NCI-H1436 (cell line): ENCODE measurements around the gene CINP.

Experiments used
- DNase-seq: peaks from one replicate; lab custom pipeline; 2025; lab: John Stamatoyannopoulos, UW

CINP gene

GRCh38 chr14:102362545-102363181 lies at the start of gene CINP, which contains the start of gene TECPR2:
Gene CINP (minus strand): TSS chr14:102362890. CDS start chr14:102362851, 39 bp downstream.
Gene TECPR2 (plus strand): TSS chr14:102362941. CDS start chr14:102376722, 13,781 bp downstream.
- DNase-seq, result peak; percentile 97

GRCh38 chr14:102408724-102409123 lies 46.0 kb upstream of the CINP start:
- DNase-seq, result no peak

GRCh38 chr14:102407258-102407657 lies 44.6 kb upstream of the CINP start:
- no peak for DNase-seq

- no peak for DNase-seq
Measured at GRCh38 chr14:102403028-102403427, 40.3 kb upstream of the CINP start.

- no peak for DNase-seq
Measured at GRCh38 chr14:102396521-102396920, 33.8 kb upstream of the CINP start.

- no peak for DNase-seq
Measured at GRCh38 chr14:102394717-102395375, 32.2 kb upstream of the CINP start.

GRCh38 chr14:102392506-102392905 lies 29.8 kb upstream of the CINP start:
- DNase-seq, result no peak

- DNase-seq, result no peak
Measured at GRCh38 chr14:102390064-102390855, 27.6 kb upstream of the CINP start.

- DNase-seq, result no peak
Measured at GRCh38 chr14:102389246-102389645, 26.6 kb upstream of the CINP start.

- no peak for DNase-seq
Measured at GRCh38 chr14:102387086-102387485, 24.4 kb upstream of the CINP start.

GRCh38 chr14:102378830-102379229 lies 16.1 kb upstream of the CINP start:
- DNase-seq, result no peak

- DNase-seq, result no peak
Measured at GRCh38 chr14:102377696-102378095, 15.0 kb upstream of the CINP start.

- DNase-seq, result no peak
Measured at GRCh38 chr14:102375119-102375518, 12.4 kb upstream of the CINP start.

- DNase-seq, result no peak
Measured at GRCh38 chr14:102374264-102374663, 11.6 kb upstream of the CINP start.

GRCh38 chr14:102373110-102373509 lies 10.4 kb upstream of the CINP start:
- no peak for DNase-seq

GRCh38 chr14:102371361-102371760 lies 8.7 kb upstream of the CINP start:
- DNase-seq, result no peak

GRCh38 chr14:102370305-102370809 lies 7.7 kb upstream of the CINP start:
- no peak for DNase-seq

- DNase-seq, result no peak
Measured at GRCh38 chr14:102363182-102363943, 673 bp upstream of the CINP start.

GRCh38 chr14:102362084-102362483 lies 606 bp downstream of the CINP start:
- no peak for DNase-seq

GRCh38 chr14:102360388-102360787 lies 2.3 kb downstream of the CINP start:
- no peak for DNase-seq

GRCh38 chr14:102359341-102359740 lies 3.3 kb downstream of the CINP start:
- no peak for DNase-seq

GRCh38 chr14:102356280-102356679 lies 6.4 kb downstream of the CINP start:
- DNase-seq, result no peak
